Kidney epithelial cell (primary cell): ENCODE measurements around the gene OOEP. TPM values are rescaled to one million over a fixed set of nuclear protein-coding genes. Genes with fewer than 3 reads are reported as not detected.
A peak's percentile ranks its signal among the peaks of the same experiment; 100 is the strongest.

Experiments
- DNase-seq: peaks from one replicate; pipeline ENCODE4 v3.0.0-alpha.2; 2010; ENCODE audit warnings: low read depth
- H3K27me3 ChIP-seq: 2 replicates; pipeline ENCODE4 v1.6.0; 2011; ENCODE audit warnings: low read length; ENCODE audit not compliant: control insufficient read depth, insufficient read depth
- H3K36me3 ChIP-seq: 2 replicates; pipeline ENCODE4 v1.5.1; 2011; ENCODE audit warnings: low read length; ENCODE audit not compliant: control insufficient read depth, insufficient read depth
- H3K4me3 ChIP-seq: 2 replicates; pipeline ENCODE4 v1.5.1; 2011; ENCODE audit warnings: low read depth, mild to moderate bottlenecking, control low read depth, low read length
- CTCF ChIP-seq: IDR thresholded peaks from 2 replicates; pipeline ENCODE4 v1.5.1; 2011; ENCODE audit warnings: mild to moderate bottlenecking, moderate library complexity, low read length, control low read depth, inconsistent platforms; ENCODE audit not compliant: insufficient read depth, poor library complexity, severe bottlenecking
- total RNA-seq: library from RNA; depleted of rRNA; stranded (reverse); fragments of >200 nt; gene quantifications from 2 replicates; pipeline ENCODE4 v1.2.3, GENCODE V29; 2015

Gene OOEP
- total RNA-seq, 1 donor from 2014 or later: 0.50 TPM

GRCh38 chr6:73348550-73349204 is 21.0 kb downstream of the OOEP start:
- no peaks in the 10 kb centered on the region for H3K36me3 ChIP-seq

GRCh38 chr6:73343164-73343563 is 26.5 kb downstream of the OOEP start:
- TF ChIP-seq CTCF: no peak
- DNase-seq: no peak
- Histone ChIP-seq H3K4me3 (no peak overlapping the region), H3K27me3 (peaks cover under 1% of the 10 kb centered on the region), H3K36me3 (no peaks in the 10 kb centered on the region)

More at GRCh38 chr6:73348550-73349204, 21.0 kb downstream of the OOEP start:
- Histone ChIP-seq H3K4me3 (no peak overlapping the region), H3K27me3 (peaks cover 13% of the 10 kb centered on the region)
- no peak for DNase-seq
- no peak for TF ChIP-seq CTCF

GRCh38 chr6:73342174-73342573 is 27.5 kb downstream of the OOEP start:
- Histone ChIP-seq H3K4me3 (no peak overlapping the region), H3K36me3 (no peaks in the 10 kb centered on the region), H3K27me3 (no peaks in the 10 kb centered on the region)
- TF ChIP-seq CTCF: no peak
- no peak for DNase-seq

- DNase-seq: no peak
- H3K36me3 ChIP-seq: no peaks in the 10 kb centered on the region
- TF ChIP-seq CTCF: no peak
- H3K4me3 ChIP-seq: no peak overlapping the region
- no peaks in the 10 kb centered on the region for H3K27me3 ChIP-seq
These were observed 28.4 kb downstream of the OOEP start for GRCh38 chr6:73341335-73341734.

GRCh38 chr6:73340048-73340447 is 29.6 kb downstream of the OOEP start:
- H3K27me3 ChIP-seq: no peaks in the 10 kb centered on the region
- no peak overlapping the region for H3K4me3 ChIP-seq
- TF ChIP-seq CTCF: no peak
- DNase-seq: peak; percentile 38
- H3K36me3 ChIP-seq: no peaks in the 10 kb centered on the region

- Histone ChIP-seq H3K36me3 (no peaks in the 10 kb centered on the region), H3K4me3 (no peak overlapping the region), H3K27me3 (no peaks in the 10 kb centered on the region)
- DNase-seq: no peak
- no peak for TF ChIP-seq CTCF
These were observed 30.4 kb downstream of the OOEP start for GRCh38 chr6:73339340-73339739.
